ENCODE data around the gene CDKN2AIPNL.

CDKN2AIPNL gene

GRCh38 chr5:134437847-134438581 is 26.3 kb upstream of the CDKN2AIPNL start:
- no peak for DNase-seq (ENCODE audit: low spot score)
- no peak for TF ChIP-seq CTCF (IDR thresholded peaks at IDR 0.05; ENCODE audit: extremely low read depth, missing control alignments)

- no peak for DNase-seq (ENCODE audit: low spot score)
Observed at GRCh38 chr5:134437340-134437846, 25.7 kb upstream of the CDKN2AIPNL start.

GRCh38 chr5:134436523-134437339 is 25.1 kb upstream of the CDKN2AIPNL start:
- peak; percentile 71 for DNase-seq (ENCODE audit: low spot score)
- no peak for TF ChIP-seq CTCF (IDR thresholded peaks at IDR 0.05; ENCODE audit: extremely low read depth, missing control alignments)

More at GRCh38 chr5:134437340-134437846, 25.7 kb upstream of the CDKN2AIPNL start:
- TF ChIP-seq CTCF (IDR thresholded peaks at IDR 0.05; ENCODE audit: extremely low read depth, missing control alignments), result no peak

- DNase-seq (ENCODE audit: low spot score), result no peak
Observed at GRCh38 chr5:134435560-134435959, 23.9 kb upstream of the CDKN2AIPNL start.

GRCh38 chr5:134432677-134433359 is 21.1 kb upstream of the CDKN2AIPNL start:
- no peak for TF ChIP-seq CTCF (IDR thresholded peaks at IDR 0.05; ENCODE audit: extremely low read depth, missing control alignments)
- no peak for DNase-seq (ENCODE audit: low spot score)

More at GRCh38 chr5:134435560-134435959, 23.9 kb upstream of the CDKN2AIPNL start:
- no peak for TF ChIP-seq CTCF (IDR thresholded peaks at IDR 0.05; ENCODE audit: extremely low read depth, missing control alignments)

- no peak for DNase-seq (ENCODE audit: low spot score)
Observed at GRCh38 chr5:134432174-134432573, 20.5 kb upstream of the CDKN2AIPNL start.

More at GRCh38 chr5:134432174-134432573, 20.5 kb upstream of the CDKN2AIPNL start:
- TF ChIP-seq CTCF (IDR thresholded peaks at IDR 0.05; ENCODE audit: extremely low read depth, missing control alignments), result no peak

All from GM20000 (cell line).